ENCODE measurements around the gene GAK. TPM values are rescaled to one million over a fixed set of nuclear protein-coding genes. Genes with fewer than 3 reads are reported as not detected.
A peak's percentile ranks its signal among the peaks of the same experiment; 100 is the strongest.

Gene GAK
- total RNA-seq, 1 donor from 2014 or later = 138 TPM

GRCh38 chr4:909131-909571, 23.0 kb downstream of the GAK start:
- H3K9me3 ChIP-seq = no peaks in the 10 kb centered on the region
- H3K4me3 ChIP-seq = no peak overlapping the region
- intact Hi-C loops (cut with DNase I) = no loop called here
- ATAC-seq (no peak), DNase-seq (no peak)
- H3K4me1 ChIP-seq = peaks cover 6% of the 10 kb centered on the region
- TF ChIP-seq, protein P1, sequence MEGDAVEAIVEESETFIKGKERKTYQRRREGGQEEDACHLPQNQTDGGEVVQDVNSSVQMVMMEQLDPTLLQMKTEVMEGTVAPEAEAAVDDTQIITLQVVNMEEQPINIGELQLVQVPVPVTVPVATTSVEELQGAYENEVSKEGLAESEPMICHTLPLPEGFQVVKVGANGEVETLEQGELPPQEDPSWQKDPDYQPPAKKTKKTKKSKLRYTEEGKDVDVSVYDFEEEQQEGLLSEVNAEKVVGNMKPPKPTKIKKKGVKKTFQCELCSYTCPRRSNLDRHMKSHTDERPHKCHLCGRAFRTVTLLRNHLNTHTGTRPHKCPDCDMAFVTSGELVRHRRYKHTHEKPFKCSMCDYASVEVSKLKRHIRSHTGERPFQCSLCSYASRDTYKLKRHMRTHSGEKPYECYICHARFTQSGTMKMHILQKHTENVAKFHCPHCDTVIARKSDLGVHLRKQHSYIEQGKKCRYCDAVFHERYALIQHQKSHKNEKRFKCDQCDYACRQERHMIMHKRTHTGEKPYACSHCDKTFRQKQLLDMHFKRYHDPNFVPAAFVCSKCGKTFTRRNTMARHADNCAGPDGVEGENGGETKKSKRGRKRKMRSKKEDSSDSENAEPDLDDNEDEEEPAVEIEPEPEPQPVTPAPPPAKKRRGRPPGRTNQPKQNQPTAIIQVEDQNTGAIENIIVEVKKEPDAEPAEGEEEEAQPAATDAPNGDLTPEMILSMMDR (IDR thresholded peaks at IDR 0.05) = no peak
- no peaks in the 10 kb centered on the region for H3K27me3 ChIP-seq
- H3K36me3 ChIP-seq = peaks cover 38% of the 10 kb centered on the region
- no peak overlapping the region for H3K27ac ChIP-seq

GRCh38 chr4:907691-908425, 24.3 kb downstream of the GAK start:
- no peaks in the 10 kb centered on the region for H3K27me3 ChIP-seq

DNA sequence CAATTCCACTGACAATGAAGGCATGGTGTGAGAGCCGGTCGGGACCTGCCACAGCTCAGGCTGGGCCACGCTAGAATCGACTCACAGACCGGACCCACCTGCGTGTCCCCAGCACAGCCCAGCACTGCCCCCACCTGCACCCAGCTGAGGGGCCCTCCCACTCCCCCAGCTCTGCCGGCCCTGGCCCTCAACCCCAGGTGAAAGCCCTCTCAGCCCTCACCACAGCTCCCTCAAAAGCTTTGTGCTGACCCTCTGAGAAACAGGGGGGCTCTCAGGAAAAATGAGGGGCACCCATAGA, 25.1 kb downstream of the GAK start:
- Histone ChIP-seq H3K36me3 (peaks cover 23% of the 10 kb centered on the region), H3K4me1 (peaks cover 4% of the 10 kb centered on the region), H3K27me3 (no peaks in the 10 kb centered on the region), H3K27ac (peak overlapping the region; percentile 36), H3K4me3 (no peak overlapping the region), H3K9me3 (no peaks in the 10 kb centered on the region)
- TF ChIP-seq, protein P1 (IDR thresholded peaks at IDR 0.05) = no peak
- intact Hi-C loops (cut with DNase I) = no loop called here
- ATAC-seq = no peak
- DNase-seq = no peak

More at GRCh38 chr4:907691-908425, 24.3 kb downstream of the GAK start:
- intact Hi-C loops (cut with DNase I) = no loop called here
- DNase-seq = no peak
- TF ChIP-seq, protein P1 (IDR thresholded peaks at IDR 0.05) = no peak
- H3K36me3 ChIP-seq = peaks cover 31% of the 10 kb centered on the region
- H3K27ac ChIP-seq = peak overlapping the region; percentile 36
- peak; percentile 13 for ATAC-seq
- no peaks in the 10 kb centered on the region for H3K9me3 ChIP-seq
- H3K4me3 ChIP-seq = no peak overlapping the region
- H3K4me1 ChIP-seq = peaks cover 6% of the 10 kb centered on the region

GRCh38 chr4:906339-907102, 25.6 kb downstream of the GAK start:
- intact Hi-C loops (cut with DNase I) = no loop called here
- no peak overlapping the region for H3K4me3 ChIP-seq
- TF ChIP-seq, protein P1 (IDR thresholded peaks at IDR 0.05) = no peak
- no peaks in the 10 kb centered on the region for H3K9me3 ChIP-seq
- DNase-seq (no peak), ATAC-seq (no peak)
- H3K27me3 ChIP-seq = no peaks in the 10 kb centered on the region
- no peak overlapping the region for H3K27ac ChIP-seq
- peaks cover 18% of the 10 kb centered on the region for H3K36me3 ChIP-seq
- no peaks in the 10 kb centered on the region for H3K4me1 ChIP-seq

- ATAC-seq (no peak), DNase-seq (no peak)
- Histone ChIP-seq H3K9me3 (no peaks in the 10 kb centered on the region), H3K36me3 (peaks cover 12% of the 10 kb centered on the region), H3K4me1 (no peaks in the 10 kb centered on the region), H3K4me3 (no peak overlapping the region), H3K27me3 (no peaks in the 10 kb centered on the region), H3K27ac (no peak overlapping the region)
- TF ChIP-seq, protein P1 (IDR thresholded peaks at IDR 0.05) = no peak
- intact Hi-C loops (cut with DNase I) = no loop called here
Observed at GRCh38 chr4:905485-906338, 26.4 kb downstream of the GAK start.

Measured in upper lobe of right lung (tissue), 1 donor.